OCI-LY7 (cell line): ENCODE measurements around the gene SETDB1. TPM values are rescaled to one million over a fixed set of nuclear protein-coding genes. Genes with fewer than 3 reads are reported as not detected.

Experiments
- BruUV-seq: library from RNA; stranded (reverse); fragments of 400-500 nt; replicated peaks from 2 replicates; lab custom pipeline; 2021; lab: Mats Ljungman, UMichigan
- CTCF ChIA-PET: fragments of 300-600 bp; sonication (Branson Sonifier 250); formaldehyde crosslinking; loops from one replicate; lab custom pipeline; 2022; ENCODE audit warnings: antibody characterized with exemption; ENCODE audit not compliant: unreplicated experiment; lab: Charles Lee
- POLR2A ChIA-PET: fragments of 300-600 bp; sonication (Branson Sonifier 250); formaldehyde crosslinking; loops from one replicate; lab custom pipeline; 2022; ENCODE audit warnings: antibody characterized with exemption; lab: Charles Lee
- DNase-seq: peaks from one replicate; pipeline ENCODE4 v3.0.0-alpha.2; 2015; ENCODE audit warnings: low spot score
- H2AFZ ChIP-seq: fragments of 200-600 bp; sonication (generic), shearing (Covaris generic); 2 replicates; pipeline ENCODE4 v1.6.1; 2014; ENCODE audit warnings: mild to moderate bottlenecking, antibody characterized with exemption, low read length, moderate library complexity
- H3K27ac ChIP-seq: fragments of 200-600 bp; sonication (generic); 2 replicates; pipeline ENCODE4 v1.5.1; 2014; ENCODE audit warnings: mixed run types, low read depth, mild to moderate bottlenecking, moderate library complexity, low read length, inconsistent platforms; ENCODE audit not compliant: poor library complexity, severe bottlenecking
- H3K36me3 ChIP-seq: fragments of 200-600 bp; sonication (generic); 2 replicates; pipeline ENCODE4 v1.6.1; 2014; ENCODE audit warnings: mild to moderate bottlenecking, antibody characterized with exemption, low read length, moderate library complexity, mixed read lengths; ENCODE audit not compliant: insufficient read depth
- H3K4me1 ChIP-seq: fragments of 200-600 bp; sonication (generic); 2 replicates; pipeline ENCODE4 v1.5.1; 2014; ENCODE audit warnings: mild to moderate bottlenecking, low read length; ENCODE audit not compliant: insufficient read depth, poor library complexity, severe bottlenecking
- H3K4me2 ChIP-seq: fragments of 200-600 bp; sonication (generic); 2 replicates; pipeline ENCODE4 v1.6.1; 2014; ENCODE audit warnings: mild to moderate bottlenecking, low read length
- H3K4me3 ChIP-seq: fragments of 200-600 bp; sonication (generic); 2 replicates; pipeline ENCODE4 v1.5.1; 2014; ENCODE audit warnings: mild to moderate bottlenecking, low read depth, low read length; ENCODE audit not compliant: poor library complexity, severe bottlenecking
- H3K79me2 ChIP-seq: fragments of 200-600 bp; sonication (generic); 2 replicates; pipeline ENCODE4 v1.6.1; 2016; ENCODE audit warnings: low read depth, mild to moderate bottlenecking, low read length, moderate library complexity, mixed read lengths; ENCODE audit not compliant: insufficient read depth
- H3K9me2 ChIP-seq: fragments of 200-600 bp; sonication (generic); 2 replicates; pipeline ENCODE4 v1.6.1; 2016; ENCODE audit warnings: mild to moderate bottlenecking, low read length, mixed read lengths; ENCODE audit not compliant: insufficient read depth
- H3K9me3 ChIP-seq: fragments of 200-600 bp; sonication (generic); 2 replicates; pipeline ENCODE4 v1.6.1; 2014; ENCODE audit warnings: mild to moderate bottlenecking, mixed run types, low read length, mixed read lengths
- H4K20me1 ChIP-seq: fragments of 200-600 bp; sonication (generic); 2 replicates; pipeline ENCODE4 v1.6.1; 2014; ENCODE audit warnings: mild to moderate bottlenecking, antibody characterized with exemption, low read length, moderate library complexity, mixed read lengths; ENCODE audit not compliant: insufficient read depth
- EZH2phosphoT487 ChIP-seq: fragments of 200-600 bp; sonication (generic); IDR thresholded peaks from 2 replicates; pipeline ENCODE4 v1.6.1; 2018; ENCODE audit warnings: low read depth, borderline replicate concordance, mild to moderate bottlenecking, mixed run types, antibody characterized with exemption, low read length, moderate library complexity, mixed read lengths
- intact Hi-C: fragments of 100-400 bp; cut with micrococcal nuclease; formaldehyde crosslinking; loops from one replicate; pipeline ENCODE4 v1.10.0; 2022; ENCODE audit not compliant: unreplicated experiment
- total RNA-seq, 2 experiments: library from RNA; depleted of rRNA in 1 of 2; stranded (reverse); fragments of >200 nt in 1 of 2; shearing (Covaris generic) in 1 of 2; gene quantifications; 2 replicates each; pipeline ENCODE4 v1.2.3, GENCODE V29; 2014 to 2022
- TF ChIP-seq, protein P1 (sequence below): fragments of 200-600 bp; sonication (generic); conservative IDR thresholded peaks from 2 replicates; pipeline ENCODE4 v1.5.1; 2014; ENCODE audit warnings: mild to moderate bottlenecking, antibody characterized with exemption, low read length, moderate library complexity, mixed read lengths

Gene SETDB1
- total RNA-seq, 2 experiments from 2014 or later, result 66.8 to 81.1 TPM

DNA sequence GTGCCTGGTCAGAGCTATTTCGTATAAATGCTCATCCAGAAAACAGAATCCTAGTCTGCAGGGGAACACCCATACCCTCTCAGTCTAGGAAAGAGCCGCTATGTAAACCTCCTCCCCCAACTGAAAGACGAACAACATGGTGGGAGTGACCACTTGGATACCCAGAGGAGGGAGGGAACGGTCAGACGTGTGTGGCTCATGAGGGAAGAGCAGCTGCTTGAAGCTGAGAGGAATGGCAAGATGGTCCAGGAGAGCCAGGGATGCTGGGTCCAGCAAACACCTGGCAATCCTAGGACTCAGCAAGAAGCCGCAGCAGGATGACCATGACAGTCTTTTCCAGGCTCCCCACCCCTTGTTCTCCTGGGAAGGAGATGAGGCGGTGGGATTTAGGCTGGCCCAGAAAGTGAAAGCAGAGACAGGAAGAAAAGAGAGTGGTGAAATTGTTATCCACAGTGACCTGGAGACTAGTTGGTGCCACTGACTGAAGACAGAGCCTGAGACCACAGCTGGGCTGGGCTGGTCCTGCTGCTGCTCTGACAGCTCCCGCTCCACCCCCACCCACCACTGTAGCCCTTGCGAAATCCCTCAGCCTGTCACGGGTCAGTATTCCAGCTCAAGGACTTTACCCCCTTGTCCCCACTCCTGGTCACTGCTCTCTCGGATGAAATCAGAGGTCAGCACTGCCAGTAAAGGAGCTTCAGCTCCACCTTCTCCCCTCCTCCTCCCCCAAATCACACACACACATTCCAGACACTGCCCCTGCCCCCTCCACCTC, 44.8 kb downstream of the SETDB1 start:
- no peak overlapping the region for H3K27ac ChIP-seq

GRCh38 chr1:150971583-150972416, 45.6 kb downstream of the SETDB1 start:
- H2AFZ ChIP-seq, result no peak overlapping the region
- H3K4me3 ChIP-seq, result peak overlapping the region; percentile 80
- H3K4me2 ChIP-seq, result peak overlapping the region; percentile 83
- ChIA-PET CTCF (interaction anchor here (0.5 kb wide), 1 partner anchor 275 kb away, joined by 3 read pairs; the partner anchor contains the start of gene GOLPH3L), POLR2A (no interaction called here)
- TF ChIP-seq EZH2phosphoT487, result no peak
- TF ChIP-seq, protein P1, sequence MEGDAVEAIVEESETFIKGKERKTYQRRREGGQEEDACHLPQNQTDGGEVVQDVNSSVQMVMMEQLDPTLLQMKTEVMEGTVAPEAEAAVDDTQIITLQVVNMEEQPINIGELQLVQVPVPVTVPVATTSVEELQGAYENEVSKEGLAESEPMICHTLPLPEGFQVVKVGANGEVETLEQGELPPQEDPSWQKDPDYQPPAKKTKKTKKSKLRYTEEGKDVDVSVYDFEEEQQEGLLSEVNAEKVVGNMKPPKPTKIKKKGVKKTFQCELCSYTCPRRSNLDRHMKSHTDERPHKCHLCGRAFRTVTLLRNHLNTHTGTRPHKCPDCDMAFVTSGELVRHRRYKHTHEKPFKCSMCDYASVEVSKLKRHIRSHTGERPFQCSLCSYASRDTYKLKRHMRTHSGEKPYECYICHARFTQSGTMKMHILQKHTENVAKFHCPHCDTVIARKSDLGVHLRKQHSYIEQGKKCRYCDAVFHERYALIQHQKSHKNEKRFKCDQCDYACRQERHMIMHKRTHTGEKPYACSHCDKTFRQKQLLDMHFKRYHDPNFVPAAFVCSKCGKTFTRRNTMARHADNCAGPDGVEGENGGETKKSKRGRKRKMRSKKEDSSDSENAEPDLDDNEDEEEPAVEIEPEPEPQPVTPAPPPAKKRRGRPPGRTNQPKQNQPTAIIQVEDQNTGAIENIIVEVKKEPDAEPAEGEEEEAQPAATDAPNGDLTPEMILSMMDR, result 0 out of 2 replicates have a peak, but pooled peaks have one; percentile 37
- peaks cover 40% of the 10 kb centered on the region; the same call in 1 of the 2 replicates for H3K79me2 ChIP-seq
- no peaks in the 10 kb centered on the region for H3K9me2 ChIP-seq
- no TSS peak for BruUV-seq
- H3K4me1 ChIP-seq, result peaks cover 26% of the 10 kb centered on the region
- no peaks in the 10 kb centered on the region for H4K20me1 ChIP-seq
- peak; percentile 32 for DNase-seq
- H3K36me3 ChIP-seq, result peaks cover 24% of the 10 kb centered on the region
- H3K27ac ChIP-seq, result peak overlapping the region; percentile 72
- H3K9me3 ChIP-seq, result no peaks in the 10 kb centered on the region
- intact Hi-C loops, result loop anchor here (10.0 kb wide), 1 partner anchor 507 kb away; no protein-coding TSS in a partner anchor

More for the DNA sequence above, 44.8 kb downstream of the SETDB1 start:
- Histone ChIP-seq H3K36me3 (peaks cover 32% of the 10 kb centered on the region), H3K9me2 (no peaks in the 10 kb centered on the region), H4K20me1 (no peaks in the 10 kb centered on the region), H2AFZ (no peak overlapping the region), H3K4me1 (peaks cover 23% of the 10 kb centered on the region), H3K4me2 (no peak overlapping the region), H3K79me2 (peaks cover 40% of the 10 kb centered on the region; the same call in 1 of the 2 replicates), H3K9me3 (no peaks in the 10 kb centered on the region), H3K4me3 (no peak overlapping the region)
- CTCF ChIA-PET, result interaction anchor here (0.5 kb wide), 1 partner anchor 274 kb away, joined by 3 read pairs; the partner anchor contains the start of gene GOLPH3L
- POLR2A ChIA-PET, result interaction anchor here (0.8 kb wide), 1 partner anchor 702 kb away, joined by 5 read pairs; no protein-coding TSS in a partner anchor
- no peak for TF ChIP-seq EZH2phosphoT487
- TF ChIP-seq, protein P1, result no peak
- intact Hi-C loops, result loop anchor here (10.0 kb wide), 1 partner anchor 506 kb away; no protein-coding TSS in a partner anchor
- DNase-seq, result no peak
- BruUV-seq, result no TSS peak
